ENCODE data around the gene TRAPPC2B. TPM values are rescaled to one million over a fixed set of nuclear protein-coding genes. Genes with fewer than 3 reads are reported as not detected.

TRAPPC2B gene
- total and polyA plus RNA-seq, 2 experiments from 2014 or later = 27.8 to 39.0 TPM

DNA sequence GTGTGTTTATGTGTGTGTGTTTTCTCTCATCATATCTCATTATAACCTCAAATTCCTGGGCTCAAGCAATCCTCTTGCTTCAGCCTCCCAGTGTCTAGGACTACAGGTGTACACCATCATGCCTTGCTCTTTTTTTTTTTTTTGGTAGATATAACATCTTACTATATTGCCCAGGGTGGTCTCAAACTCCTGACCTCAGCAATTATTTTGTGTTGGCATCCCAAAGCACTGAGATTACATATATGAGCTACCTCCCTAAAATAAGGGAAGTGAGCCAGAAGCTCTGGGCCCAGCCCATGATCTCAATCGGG lies 43.5 kb upstream of the TRAPPC2B start:
- Histone ChIP-seq H3K4me2 (peak overlapping the region; percentile 69), H3K36me3 (replicated peaks; ENCODE audit: insufficient read depth, low read depth) (no peaks in the 10 kb centered on the region), H3K79me2 (peaks cover 26% of the 10 kb centered on the region), H3K9me3 (ENCODE audit: low read depth) (no peaks in the 10 kb centered on the region), H2AFZ (peak overlapping the region; percentile 87), H4K20me1 (ENCODE audit: insufficient read depth, poor library complexity, severe bottlenecking) (no peaks in the 10 kb centered on the region), H3K9me2 (replicated peaks; ENCODE audit: insufficient read depth) (no peaks in the 10 kb centered on the region), H3K4me3 (peak overlapping the region; percentile 43), H3K4me1 (ENCODE audit: insufficient read depth) (peaks cover 9% of the 10 kb centered on the region), H3K27me3 (peaks cover 33% of the 10 kb centered on the region), H3K27ac (peak overlapping the region; percentile 90)
- 0% methylated on average over 1 of the region's 1 CpG for WGBS (ENCODE audit: low lambda C conversion rate, missing lambda C conversion rate)
- TF ChIP-seq, protein P1, sequence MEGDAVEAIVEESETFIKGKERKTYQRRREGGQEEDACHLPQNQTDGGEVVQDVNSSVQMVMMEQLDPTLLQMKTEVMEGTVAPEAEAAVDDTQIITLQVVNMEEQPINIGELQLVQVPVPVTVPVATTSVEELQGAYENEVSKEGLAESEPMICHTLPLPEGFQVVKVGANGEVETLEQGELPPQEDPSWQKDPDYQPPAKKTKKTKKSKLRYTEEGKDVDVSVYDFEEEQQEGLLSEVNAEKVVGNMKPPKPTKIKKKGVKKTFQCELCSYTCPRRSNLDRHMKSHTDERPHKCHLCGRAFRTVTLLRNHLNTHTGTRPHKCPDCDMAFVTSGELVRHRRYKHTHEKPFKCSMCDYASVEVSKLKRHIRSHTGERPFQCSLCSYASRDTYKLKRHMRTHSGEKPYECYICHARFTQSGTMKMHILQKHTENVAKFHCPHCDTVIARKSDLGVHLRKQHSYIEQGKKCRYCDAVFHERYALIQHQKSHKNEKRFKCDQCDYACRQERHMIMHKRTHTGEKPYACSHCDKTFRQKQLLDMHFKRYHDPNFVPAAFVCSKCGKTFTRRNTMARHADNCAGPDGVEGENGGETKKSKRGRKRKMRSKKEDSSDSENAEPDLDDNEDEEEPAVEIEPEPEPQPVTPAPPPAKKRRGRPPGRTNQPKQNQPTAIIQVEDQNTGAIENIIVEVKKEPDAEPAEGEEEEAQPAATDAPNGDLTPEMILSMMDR (IDR thresholded peaks at IDR 0.05; ENCODE audit: poor library complexity) = no peak
- no peak for TF ChIP-seq EZH2phosphoT487 (IDR thresholded peaks at IDR 0.05; ENCODE audit: low read depth, severe bottlenecking, unreplicated experiment)
- no peak for TF ChIP-seq EZH2 (IDR thresholded peaks at IDR 0.05; ENCODE audit: borderline replicate concordance)
- DNase-seq (ENCODE audit: low spot score) = no peak

DNA sequence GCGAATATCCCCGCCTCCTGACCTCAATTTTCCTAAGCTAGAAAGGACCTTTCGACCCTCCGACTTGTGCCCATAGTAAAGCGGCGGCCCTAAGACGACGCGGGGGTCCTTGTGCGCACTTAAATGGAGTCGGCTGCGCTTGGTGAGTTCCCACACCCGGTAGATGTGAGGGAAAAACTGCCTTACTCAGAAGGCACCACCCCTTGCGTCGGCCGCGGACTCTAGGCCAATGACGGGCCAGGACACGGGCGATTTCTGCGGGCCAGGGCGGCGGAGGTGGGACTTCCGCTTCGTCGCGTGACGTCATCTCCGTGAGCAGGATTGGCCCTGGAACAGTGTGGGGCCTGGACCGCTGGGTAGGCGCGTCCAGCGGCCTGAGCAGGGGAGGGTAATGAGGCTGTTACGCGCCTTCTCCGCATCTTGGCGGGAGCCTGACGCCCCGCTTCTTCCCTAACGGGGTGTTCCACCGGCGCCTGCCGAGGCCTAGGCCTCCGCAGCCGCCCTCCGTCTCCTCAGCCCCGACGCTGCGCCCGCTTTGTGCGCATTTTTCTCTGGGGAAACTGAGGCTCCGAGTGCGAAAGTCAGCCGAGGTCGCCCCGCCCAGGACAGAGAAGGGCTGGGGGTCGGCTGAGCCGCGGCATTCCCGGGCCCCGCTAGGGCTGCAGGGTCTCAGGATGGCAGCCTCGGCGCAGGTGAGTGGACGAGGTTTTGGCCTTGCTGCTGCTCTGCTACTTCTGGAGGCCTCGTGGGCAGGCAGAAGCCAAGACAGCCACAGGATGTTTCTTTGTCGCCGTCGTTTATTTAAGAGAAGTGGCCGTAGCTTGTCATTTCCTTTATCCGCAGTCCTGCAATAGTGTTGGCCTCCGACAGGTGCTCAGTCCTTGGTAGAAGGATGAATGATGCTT lies 42.9 kb upstream of the TRAPPC2B start, which contains the start of gene ZNF543:
Gene ZNF543 (plus strand): TSS at position 293 of the 905 bp plus-strand sequence. CDS start 382 bp downstream, at position 675.
- H3K27ac ChIP-seq = peak within 1 kb of the TSS; percentile 90
- no peaks in the 10 kb centered on the region for H3K9me2 ChIP-seq (replicated peaks; ENCODE audit: insufficient read depth)
- no peaks in the 10 kb centered on the region for H4K20me1 ChIP-seq (ENCODE audit: insufficient read depth, poor library complexity, severe bottlenecking)
- H3K27me3 ChIP-seq = peaks cover 28% of the 10 kb centered on the region
- 2% methylated on average over 68 of the region's 71 CpGs for WGBS (ENCODE audit: low lambda C conversion rate, missing lambda C conversion rate)
- H3K4me3 ChIP-seq = peak within 1 kb of the TSS; percentile 56
- H3K36me3 ChIP-seq (replicated peaks; ENCODE audit: insufficient read depth, low read depth) = no peaks in the 10 kb centered on the region
- peak within 1 kb of the TSS; percentile 92 for H2AFZ ChIP-seq
- no peaks in the 10 kb centered on the region for H3K9me3 ChIP-seq (ENCODE audit: low read depth)
- TF ChIP-seq EZH2 (IDR thresholded peaks at IDR 0.05; ENCODE audit: borderline replicate concordance) (no peak), EZH2phosphoT487 (IDR thresholded peaks at IDR 0.05; ENCODE audit: low read depth, severe bottlenecking, unreplicated experiment) (no peak)
- TF ChIP-seq, protein P1 (IDR thresholded peaks at IDR 0.05; ENCODE audit: poor library complexity) = no peak
- H3K4me1 ChIP-seq (ENCODE audit: insufficient read depth) = peaks cover 9% of the 10 kb centered on the region
- peak; percentile 98 for DNase-seq (ENCODE audit: low spot score)
- peak within 1 kb of the TSS; percentile 84 for H3K4me2 ChIP-seq
- peaks cover 26% of the 10 kb centered on the region for H3K79me2 ChIP-seq

DNA sequence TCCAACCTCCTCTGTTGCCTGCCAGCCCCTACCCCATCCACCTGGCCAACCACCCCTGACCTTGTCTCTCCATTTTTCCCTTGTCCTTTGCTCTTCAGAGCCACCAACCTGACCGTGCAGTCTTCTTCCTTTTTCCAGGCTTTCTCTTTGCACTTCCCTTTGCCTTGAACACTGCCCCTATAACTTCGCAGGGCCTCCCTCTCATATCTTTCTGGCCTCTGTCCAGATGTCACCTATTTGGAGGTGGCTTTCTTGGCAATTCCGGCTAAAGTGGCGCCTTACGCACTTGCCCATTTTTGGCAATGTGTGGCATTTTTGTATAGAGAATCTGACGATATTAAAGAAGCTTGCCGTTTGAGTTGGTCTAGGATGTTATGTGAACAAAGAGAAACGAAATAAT lies 42.2 kb upstream of the TRAPPC2B start:
- Histone ChIP-seq H3K79me2 (peaks cover 26% of the 10 kb centered on the region), H4K20me1 (ENCODE audit: insufficient read depth, poor library complexity, severe bottlenecking) (no peaks in the 10 kb centered on the region), H3K4me3 (peak overlapping the region; percentile 56), H3K27ac (peak overlapping the region; percentile 90), H3K9me2 (replicated peaks; ENCODE audit: insufficient read depth) (no peaks in the 10 kb centered on the region), H3K9me3 (ENCODE audit: low read depth) (no peaks in the 10 kb centered on the region), H3K4me1 (ENCODE audit: insufficient read depth) (peaks cover 9% of the 10 kb centered on the region), H2AFZ (peak overlapping the region; percentile 92), H3K36me3 (replicated peaks; ENCODE audit: insufficient read depth, low read depth) (no peaks in the 10 kb centered on the region), H3K27me3 (peaks cover 22% of the 10 kb centered on the region), H3K4me2 (peak overlapping the region; percentile 84)
- no peak for DNase-seq (ENCODE audit: low spot score)
- 79% methylated on average over 8 of the region's 8 CpGs for WGBS (ENCODE audit: low lambda C conversion rate, missing lambda C conversion rate)
- TF ChIP-seq EZH2 (IDR thresholded peaks at IDR 0.05; ENCODE audit: borderline replicate concordance) (no peak), EZH2phosphoT487 (IDR thresholded peaks at IDR 0.05; ENCODE audit: low read depth, severe bottlenecking, unreplicated experiment) (no peak)
- TF ChIP-seq, protein P1 (IDR thresholded peaks at IDR 0.05; ENCODE audit: poor library complexity) = no peak
